HL-60/S4 (cell line): ENCODE data around the gene NAB1.

Source experiments
- in situ Hi-C: fragments of 300-500 bp; cut with MboI; formaldehyde crosslinking; loops from 2 replicates; pipeline ENCODE4 v1.14.3; 2022; ENCODE audit warnings: low sequenced_read_pairs

The NAB1 gene

GRCh38 chr2:190637281-190637734 is 11.6 kb upstream of the NAB1 start:
- in situ Hi-C loops = no loop called here

DNA sequence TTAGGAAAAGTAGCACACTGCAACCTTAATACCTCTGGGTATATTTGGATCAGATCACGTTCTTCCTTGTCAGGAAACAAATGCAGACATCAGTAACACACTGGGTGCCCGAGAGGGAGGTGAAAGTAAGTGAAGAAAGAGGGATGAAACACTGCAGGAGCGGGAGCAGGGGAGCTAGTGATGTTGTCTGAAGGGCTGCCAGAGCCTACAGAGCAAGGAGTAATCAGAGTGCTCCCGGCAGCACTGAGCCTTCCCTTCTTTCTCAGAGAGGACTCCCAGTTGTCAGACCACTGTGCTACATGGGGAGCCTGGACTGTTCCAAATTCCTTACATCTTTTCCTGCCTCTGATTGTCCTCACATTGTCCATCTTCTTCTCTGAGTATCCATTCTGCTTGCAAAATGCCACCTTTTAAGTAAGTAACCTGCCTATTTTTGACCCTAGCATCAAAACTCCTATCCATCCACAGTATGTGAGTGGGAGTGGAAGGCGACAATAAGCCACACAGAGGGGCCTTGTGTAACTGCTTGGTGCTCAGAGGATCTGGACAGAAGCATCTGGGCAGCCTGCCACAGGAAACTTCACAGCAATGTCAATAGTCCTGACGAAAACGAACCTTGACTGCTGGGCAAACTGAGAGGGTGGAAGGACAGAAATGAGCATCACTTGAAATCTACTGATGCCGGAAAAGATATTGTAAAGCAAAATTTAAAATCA is 10.8 kb upstream of the NAB1 start:
- in situ Hi-C loops = no loop called here

- in situ Hi-C loops = no loop called here
Measured at GRCh38 chr2:190640117-190640516, 8.8 kb upstream of the NAB1 start.

DNA sequence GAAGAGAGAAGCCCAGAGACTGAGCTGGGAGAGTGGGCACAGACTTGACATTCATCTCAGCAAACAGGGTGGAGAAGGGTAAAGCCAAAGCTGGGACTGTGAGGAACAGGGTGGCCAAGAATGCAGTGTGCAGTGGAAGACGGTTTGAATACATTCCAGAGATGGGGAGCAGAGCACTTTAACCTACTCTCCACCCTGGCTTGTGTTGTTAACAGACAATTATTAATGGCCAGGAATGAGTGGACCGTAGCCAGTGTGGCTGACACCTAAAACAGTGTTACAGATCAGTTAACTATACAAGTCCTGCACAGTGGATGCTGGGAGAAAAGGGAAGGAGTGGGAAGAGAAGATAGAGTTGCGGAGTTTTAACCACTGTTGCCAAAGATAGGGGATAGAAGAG is 7.4 kb upstream of the NAB1 start:
- in situ Hi-C loops = no loop called here

DNA sequence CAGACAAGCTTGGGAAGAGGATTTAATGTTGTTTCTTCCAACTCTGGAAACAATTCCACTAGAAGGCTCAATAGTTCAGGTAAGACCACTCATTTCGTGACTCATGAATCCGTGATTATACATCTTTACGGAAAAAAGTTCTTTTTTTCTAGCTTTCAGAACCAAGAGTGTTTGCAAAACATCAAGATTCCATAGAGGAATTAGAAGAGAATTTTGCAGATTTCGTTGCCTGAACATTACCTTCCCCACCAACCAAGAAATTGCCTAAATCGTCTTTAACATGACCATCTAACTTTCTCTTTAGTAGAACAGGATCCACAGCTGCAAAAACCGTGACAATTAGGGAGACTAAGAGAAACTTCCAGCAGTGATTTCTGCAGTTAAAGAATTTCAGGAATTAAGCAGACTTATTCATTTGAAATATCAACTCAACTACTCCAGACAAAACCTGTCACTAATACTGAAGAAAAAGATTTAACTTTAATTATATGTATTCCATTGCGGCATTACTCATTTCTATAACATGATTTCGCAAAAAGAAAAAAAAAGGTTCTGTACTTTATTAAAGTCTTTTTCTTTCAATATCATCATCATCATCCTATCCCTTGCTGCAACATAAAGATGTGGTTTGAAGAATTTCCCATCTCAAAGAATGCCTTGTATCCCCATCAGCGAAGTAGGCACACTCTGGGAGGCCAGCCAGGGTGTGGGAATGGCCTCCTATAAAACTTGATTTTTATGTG is 1.9 kb upstream of the NAB1 start:
- in situ Hi-C loops = no loop called here

DNA sequence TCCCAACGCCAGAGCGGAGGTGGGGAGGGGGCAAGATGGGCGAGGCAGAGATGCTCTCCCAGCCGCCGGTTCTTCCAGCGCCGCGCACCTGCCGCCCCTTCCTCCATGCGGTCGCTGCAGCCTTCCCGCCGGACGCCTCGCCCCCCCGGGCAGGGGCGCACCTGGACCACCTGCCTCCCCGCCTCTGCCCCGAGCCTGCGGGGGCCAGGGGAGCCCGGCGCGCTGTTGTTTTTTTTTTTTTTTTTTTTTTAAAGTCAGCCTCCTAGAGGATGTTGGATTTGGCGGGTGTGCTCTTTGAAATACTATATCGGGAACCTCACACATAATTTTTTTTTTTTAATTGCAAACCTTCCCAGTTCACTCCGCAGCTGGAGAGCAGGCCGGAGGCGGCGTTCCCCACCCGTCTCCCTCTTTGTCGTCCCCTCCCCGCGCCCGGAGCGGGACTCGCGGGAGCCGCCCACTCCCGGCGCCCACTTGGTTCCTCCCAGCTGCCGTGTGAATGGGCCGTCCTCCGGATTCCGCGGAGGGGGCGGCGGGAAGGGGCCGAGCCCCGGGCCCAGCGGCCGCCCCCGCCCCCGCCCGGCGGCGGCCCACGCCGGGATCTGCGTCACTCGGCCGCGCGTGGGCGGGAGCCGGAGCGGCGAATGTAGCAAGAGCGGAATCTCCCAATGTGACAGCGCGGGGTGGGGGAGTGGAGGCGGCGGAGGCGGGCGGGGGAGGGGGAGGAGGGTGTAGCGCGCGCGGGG is 421 bp upstream of the NAB1 start:
- in situ Hi-C loops = no loop called here

GRCh38 chr2:190649798-190650390 is 1.0 kb downstream of the NAB1 start:
- in situ Hi-C loops = no loop called here

DNA sequence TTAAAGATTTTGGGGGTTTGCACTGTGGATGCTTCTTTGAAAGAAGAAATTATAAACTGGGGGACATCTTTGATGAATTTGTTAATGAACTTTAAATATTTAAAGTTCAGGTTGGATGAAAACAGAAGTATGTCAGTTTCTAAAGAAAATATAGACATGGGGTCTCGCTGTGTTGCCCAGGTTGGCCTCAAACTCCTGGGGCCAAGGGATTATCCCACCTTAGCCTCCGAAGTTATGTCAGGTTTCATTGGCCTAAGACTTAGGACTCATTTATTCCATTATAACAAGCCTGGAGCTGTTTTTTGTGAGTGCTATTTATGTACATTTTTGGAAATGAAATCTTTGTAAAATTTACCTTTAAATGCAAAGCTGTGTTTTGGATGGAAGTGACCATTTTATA is 2.5 kb downstream of the NAB1 start:
- in situ Hi-C loops = no loop called here

DNA sequence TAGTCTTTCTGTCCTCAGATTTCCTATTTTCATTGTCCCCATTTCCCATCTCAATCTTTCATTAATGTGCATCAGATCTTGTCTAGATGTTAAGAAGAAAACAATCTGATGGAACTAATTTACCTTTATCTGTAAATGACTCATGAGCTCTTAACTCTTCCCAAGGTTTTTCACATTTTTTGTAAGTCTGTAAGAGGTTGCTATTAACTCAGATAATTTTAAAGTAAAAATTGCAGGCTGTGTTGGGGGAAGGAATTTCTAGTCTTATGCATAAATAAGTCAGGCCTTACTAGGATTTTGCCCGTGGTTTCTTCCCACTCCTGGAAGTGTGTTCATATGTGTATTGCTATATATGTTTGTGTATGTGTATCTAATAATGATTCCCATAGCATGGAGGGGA is 4.3 kb downstream of the NAB1 start:
- in situ Hi-C loops = no loop called here

GRCh38 chr2:190653931-190654330 is 5.0 kb downstream of the NAB1 start:
- in situ Hi-C loops = no loop called here

GRCh38 chr2:190655113-190655512 is 6.2 kb downstream of the NAB1 start:
- in situ Hi-C loops = no loop called here

- in situ Hi-C loops = no loop called here
Measured at GRCh38 chr2:190655570-190655969, 6.7 kb downstream of the NAB1 start.

GRCh38 chr2:190656301-190656700 is 7.4 kb downstream of the NAB1 start:
- in situ Hi-C loops = no loop called here

- in situ Hi-C loops = no loop called here
Measured at GRCh38 chr2:190657474-190658255, 8.8 kb downstream of the NAB1 start.

GRCh38 chr2:190659553-190659952 is 10.7 kb downstream of the NAB1 start:
- in situ Hi-C loops = no loop called here

- in situ Hi-C loops = no loop called here
Measured at GRCh38 chr2:190662754-190663153, 13.9 kb downstream of the NAB1 start.

DNA sequence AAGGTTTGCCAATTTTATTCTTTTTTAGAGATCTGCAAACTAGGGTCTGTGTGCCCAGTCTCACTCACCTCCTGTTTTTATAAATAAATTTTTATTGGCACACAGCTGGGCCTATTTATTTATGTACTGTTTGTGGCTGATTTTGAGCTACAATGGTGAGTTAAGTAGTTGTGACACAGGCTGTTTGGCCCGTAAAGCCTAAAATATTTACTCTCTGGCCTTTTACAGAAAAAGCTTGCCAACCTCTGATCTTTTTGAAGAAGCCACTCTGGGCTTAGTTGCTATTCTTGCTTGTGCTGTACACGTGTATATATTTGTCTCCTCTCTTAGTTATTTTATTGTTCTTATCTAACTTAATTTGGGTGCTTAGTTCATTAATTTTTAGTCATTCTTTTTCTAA is 14.5 kb downstream of the NAB1 start:
- in situ Hi-C loops = no loop called here

DNA sequence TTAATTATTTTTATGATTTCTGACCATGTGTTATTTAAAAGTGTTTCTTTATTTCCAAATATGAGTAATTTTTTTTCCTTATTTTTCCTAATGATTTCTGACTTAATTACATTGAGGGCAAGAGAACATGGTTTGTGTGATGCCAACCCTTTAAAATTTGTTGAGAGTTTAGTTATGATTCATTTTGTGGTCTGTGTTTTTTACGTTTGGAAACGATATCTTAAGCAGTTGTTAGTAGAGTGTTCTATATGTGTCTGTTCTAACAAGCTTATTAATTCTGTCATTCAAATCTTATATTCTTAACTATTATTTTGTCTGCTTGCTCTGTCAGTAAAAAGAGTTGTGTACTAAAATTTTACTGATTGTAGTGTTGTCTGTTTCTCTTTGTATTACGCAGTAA is 15.0 kb downstream of the NAB1 start:
- in situ Hi-C loops = no loop called here

GRCh38 chr2:190664240-190664639 is 15.4 kb downstream of the NAB1 start:
- in situ Hi-C loops = no loop called here

DNA sequence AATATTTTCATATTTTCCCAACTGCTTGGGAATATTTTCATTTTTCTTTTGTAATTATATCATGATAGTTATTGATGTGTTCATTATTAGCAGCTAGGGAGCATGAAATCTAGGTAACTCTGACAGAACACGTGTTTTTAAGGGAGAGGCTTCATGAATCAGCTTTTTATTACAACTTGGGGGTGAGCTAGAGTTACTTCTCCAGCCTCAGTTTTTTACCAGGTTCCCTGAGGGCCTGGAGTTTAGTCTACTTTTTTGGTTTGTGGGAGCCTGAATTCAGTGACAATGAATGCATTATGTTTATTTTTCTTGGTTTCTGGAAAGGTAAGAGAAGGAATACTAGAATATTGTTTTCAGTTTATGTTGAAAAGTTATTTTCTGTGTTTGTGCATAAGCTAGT is 18.0 kb downstream of the NAB1 start:
- in situ Hi-C loops = no loop called here

DNA sequence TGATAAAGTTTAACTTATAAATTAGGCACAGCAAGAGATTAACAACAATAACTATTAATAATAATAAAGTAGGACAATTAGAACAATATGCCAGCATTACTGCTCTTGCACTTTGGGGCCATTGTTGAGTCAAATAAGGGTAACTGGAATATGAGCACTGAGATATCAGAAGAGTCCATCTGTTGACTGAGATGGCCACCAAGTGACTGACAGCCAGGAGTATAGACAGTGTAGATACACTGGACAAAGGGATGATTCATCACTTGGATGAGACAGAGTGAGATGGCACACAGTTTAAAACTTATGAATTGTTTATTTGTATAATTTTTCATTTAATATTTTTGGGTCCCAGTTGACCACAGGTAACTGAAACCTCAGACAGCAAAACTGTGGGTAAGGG is 20.0 kb downstream of the NAB1 start:
- in situ Hi-C loops = no loop called here
